GM13977 (cell line): ENCODE measurements around the gene ACADS.

Source experiments
- DNase-seq: peaks from one replicate; pipeline ENCODE4 v3.0.0; 2012; ENCODE audit warnings: low spot score
- CTCF ChIP-seq: IDR thresholded peaks from 2 replicates; pipeline ENCODE4 v1.5.1; 2012; ENCODE audit warnings: mild to moderate bottlenecking, control low read depth; ENCODE audit not compliant: insufficient read depth; ENCODE audit errors: extremely low read depth, missing control alignments
- in situ Hi-C: fragments of 300-500 bp; cut with MboI; formaldehyde crosslinking; loops from one replicate; pipeline ENCODE4 v1.12.0; 2022; ENCODE audit warnings: low sequenced_read_pairs, low pct_unique_long_range_greater_than_20kb, mixed read lengths, inconsistent platforms; ENCODE audit not compliant: unreplicated experiment

ACADS gene

GRCh38 chr12:120686151-120686689 is 39.4 kb upstream of the ACADS start:
- peak; percentile 93 for DNase-seq
- in situ Hi-C loops: no loop called here
- no peak for TF ChIP-seq CTCF

GRCh38 chr12:120686690-120687577 is 38.7 kb upstream of the ACADS start, which contains the start of gene MLEC:
Gene MLEC (plus strand): TSS chr12:120687149. CDS start chr12:120687297, 148 bp downstream.
- in situ Hi-C loops: no loop called here
- peak; percentile 69 for TF ChIP-seq CTCF
- DNase-seq: peak; percentile 99

- in situ Hi-C loops: no loop called here
- no peak for TF ChIP-seq CTCF
- DNase-seq: no peak
Measured at GRCh38 chr12:120687578-120688289, 37.9 kb upstream of the ACADS start.

GRCh38 chr12:120688527-120689071 is 37.0 kb upstream of the ACADS start:
- in situ Hi-C loops: no loop called here
- no peak for DNase-seq
- TF ChIP-seq CTCF: no peak

- in situ Hi-C loops: no loop called here
- TF ChIP-seq CTCF: no peak
- DNase-seq: no peak
Measured at GRCh38 chr12:120689397-120690082, 36.1 kb upstream of the ACADS start.

GRCh38 chr12:120690083-120690450 is 35.6 kb upstream of the ACADS start:
- in situ Hi-C loops: no loop called here
- no peak for DNase-seq
- TF ChIP-seq CTCF: no peak
